Lung (tissue), 12 donors: ENCODE data around the gene ABCB10. TPM values are rescaled to one million over a fixed set of nuclear protein-coding genes. Genes with fewer than 3 reads are reported as not detected.
"Not testable (repeated sequence)": the region's sequence is repeated elsewhere in the genome, so short reads cannot be mapped to it uniquely, and the experiment has no call there.

ENCODE experiments used
- ATAC-seq: fragments of 200-7000 bp; cut with Tn5 transposase; one replicate; pipeline ENCODE4 v1.9.1; 2020; ENCODE audit warnings: moderate number of reproducible peaks; ENCODE audit not compliant: insufficient read depth, low FRiP score
- DNase-seq, 3 donors: peaks; one replicate each; pipeline ENCODE4 v3.0.0-alpha.2; 2013 to 2017
- H3K27ac ChIP-seq, 2 donors: one replicate each; pipeline ENCODE4 v1.5.1; 2013; ENCODE audit warnings: mild to moderate bottlenecking in 2 of 2, moderate library complexity in 2 of 2, control low read depth in 1 of 2, inconsistent platforms in 1 of 2, low read depth in 1 of 2, low read length in 1 of 2
- H3K27me3 ChIP-seq, 3 donors: one replicate each; pipeline ENCODE4 v1.5.1; 2013; ENCODE audit warnings: low read length in 2 of 3; ENCODE audit not compliant: control insufficient read depth in 3 of 3, insufficient read depth in 3 of 3
- H3K36me3 ChIP-seq, 4 donors: one replicate each; pipeline ENCODE4 v1.5.1; 2013; ENCODE audit warnings: low read length in 4 of 4, mild to moderate bottlenecking in 1 of 4, moderate library complexity in 1 of 4; ENCODE audit not compliant: control insufficient read depth in 4 of 4, insufficient read depth in 4 of 4
- H3K4me1 ChIP-seq, 5 donors: one replicate each; pipeline ENCODE4 v1.5.1; 2013; ENCODE audit warnings: low read length in 5 of 5, mild to moderate bottlenecking in 2 of 5, moderate library complexity in 1 of 5; ENCODE audit not compliant: control insufficient read depth in 5 of 5, insufficient read depth in 5 of 5
- H3K4me3 ChIP-seq: one replicate; pipeline ENCODE4 v1.5.1; 2013; ENCODE audit warnings: mild to moderate bottlenecking, control low read depth, moderate library complexity
- H3K9ac ChIP-seq, 2 donors: one replicate each; pipeline ENCODE4 v1.5.1; 2013; ENCODE audit warnings: low read length in 2 of 2, control low read depth in 1 of 2; ENCODE audit not compliant: insufficient read depth in 1 of 2
- H3K9me3 ChIP-seq, 4 donors: one replicate each; pipeline ENCODE4 v1.5.1; 2013; ENCODE audit warnings: low read length in 3 of 4, mild to moderate bottlenecking in 1 of 4, moderate library complexity in 1 of 4; ENCODE audit not compliant: control insufficient read depth in 4 of 4, insufficient read depth in 3 of 4
- WGBS, 2 donors: extraction: QIAGEN DNeasy Blood & Tissue Kit; methylation state at CpG; one replicate each; pipeline ENCODE4 v1.1.7; 2013; 5-methylcytosine and 5-hydroxymethylcytosine counted together
- polyA plus RNA-seq, 2 donors: library from polyadenylated mRNA; stranded (reverse); fragments of 200-250 nt; gene quantifications; one replicate each; pipeline ENCODE4 v1.2.1, GENCODE V29; 2013
- total RNA-seq, 2 donors: library from RNA; depleted of rRNA in 1 of 2; stranded (reverse); fragments of >200 nt in 1 of 2; gene quantifications; one replicate each; pipeline ENCODE4 v1.2.1, GENCODE V29; 2014 to 2021
- TF ChIP-seq, protein P1 (sequence below): IDR thresholded peaks from 2 replicates; pipeline ENCODE4 v1.5.1; 2012; ENCODE audit warnings: mild to moderate bottlenecking; ENCODE audit errors: control extremely low read depth, extremely low read depth
- donor health status: control.
- donor health status: control.
- donor health status: Bipolar disorder and iron deficiency.
- donor health status: healthy.
- donor health status: DM: yes; HTN: yes; CAD: no.

The ABCB10 gene
- total and polyA plus RNA-seq, 4 donors = 6.5 to 23.5 (median 14.2) TPM

DNA sequence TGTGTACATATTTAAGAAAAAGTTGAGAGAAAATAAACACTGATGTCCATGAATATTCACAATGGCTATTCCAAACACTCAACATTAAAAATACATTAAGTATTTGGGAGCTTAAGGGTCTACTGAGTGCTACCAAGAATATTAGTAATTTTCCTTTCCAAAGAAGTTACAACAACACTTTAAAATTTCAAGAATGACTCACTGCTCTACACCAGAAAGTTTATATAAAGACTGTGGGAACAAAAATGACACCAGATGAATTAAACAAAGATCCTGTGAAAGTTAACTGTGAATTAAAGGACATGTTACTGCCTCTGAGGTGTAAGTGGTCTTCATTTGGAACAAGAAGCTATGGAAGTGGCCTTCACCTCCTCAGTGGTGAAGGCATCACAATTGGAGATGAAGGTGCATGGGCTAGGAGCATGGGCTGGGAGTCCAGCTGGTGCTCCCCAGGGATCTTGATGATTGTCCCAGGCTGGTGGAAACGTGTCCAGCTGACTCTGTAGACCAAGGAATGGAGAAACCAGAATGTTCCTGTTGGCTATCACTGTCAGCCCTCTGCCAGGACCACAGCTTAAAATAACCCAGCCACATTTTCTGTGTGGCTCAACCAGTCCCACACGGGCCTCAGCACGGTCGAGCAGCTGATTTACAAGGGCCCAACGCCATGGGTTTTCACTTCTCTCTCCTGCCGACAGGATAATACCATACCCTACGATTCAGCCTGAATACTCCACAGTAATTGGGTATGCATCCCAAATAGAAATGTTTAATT lies 38.6 kb upstream of the ABCB10 start:
- Histone ChIP-seq H3K36me3 (peaks cover 15 to 28% (median 25%) of the 10 kb centered on the region in 4 donors), H3K27me3 (no peaks in the 10 kb centered on the region), H3K4me3 (no peak overlapping the region), H3K4me1 (peaks cover 0 to 6% (median 0%) of the 10 kb centered on the region in 5 donors), H3K9me3 (no peaks in the 10 kb centered on the region), H3K9ac (no peak overlapping the region), H3K27ac (peak overlapping the region; percentile 81 to 92)
- TF ChIP-seq, protein P1, sequence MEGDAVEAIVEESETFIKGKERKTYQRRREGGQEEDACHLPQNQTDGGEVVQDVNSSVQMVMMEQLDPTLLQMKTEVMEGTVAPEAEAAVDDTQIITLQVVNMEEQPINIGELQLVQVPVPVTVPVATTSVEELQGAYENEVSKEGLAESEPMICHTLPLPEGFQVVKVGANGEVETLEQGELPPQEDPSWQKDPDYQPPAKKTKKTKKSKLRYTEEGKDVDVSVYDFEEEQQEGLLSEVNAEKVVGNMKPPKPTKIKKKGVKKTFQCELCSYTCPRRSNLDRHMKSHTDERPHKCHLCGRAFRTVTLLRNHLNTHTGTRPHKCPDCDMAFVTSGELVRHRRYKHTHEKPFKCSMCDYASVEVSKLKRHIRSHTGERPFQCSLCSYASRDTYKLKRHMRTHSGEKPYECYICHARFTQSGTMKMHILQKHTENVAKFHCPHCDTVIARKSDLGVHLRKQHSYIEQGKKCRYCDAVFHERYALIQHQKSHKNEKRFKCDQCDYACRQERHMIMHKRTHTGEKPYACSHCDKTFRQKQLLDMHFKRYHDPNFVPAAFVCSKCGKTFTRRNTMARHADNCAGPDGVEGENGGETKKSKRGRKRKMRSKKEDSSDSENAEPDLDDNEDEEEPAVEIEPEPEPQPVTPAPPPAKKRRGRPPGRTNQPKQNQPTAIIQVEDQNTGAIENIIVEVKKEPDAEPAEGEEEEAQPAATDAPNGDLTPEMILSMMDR = no peak
- no peak for ATAC-seq
- WGBS, 2 donors = 63 to 74% methylated on average over 7 of the region's 7 CpGs
- DNase-seq = peak in 1 of 3 donors; percentile 6

DNA sequence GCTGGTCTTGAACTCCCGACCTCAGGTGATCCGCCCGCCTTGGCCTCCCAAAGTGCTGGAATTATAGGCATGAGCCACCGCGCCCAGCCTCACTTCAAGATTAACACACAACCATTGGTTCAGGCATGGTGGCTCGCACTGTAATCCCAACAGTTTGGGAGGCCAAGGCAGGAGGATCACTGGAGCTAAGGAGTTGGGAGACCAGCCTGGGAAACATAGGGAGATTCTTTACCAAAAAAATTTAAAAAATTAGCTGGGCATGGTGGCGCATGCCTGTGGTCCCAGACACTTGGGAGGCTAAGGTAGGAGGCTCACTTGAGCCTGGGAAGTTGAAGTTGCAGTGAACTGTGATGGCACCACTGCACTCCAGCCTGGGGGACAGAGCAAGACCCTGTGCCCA lies 37.4 kb upstream of the ABCB10 start:
- 96 to 97% methylated on average over 5 to 7 of the region's 7 CpGs for WGBS, 2 donors
- not testable (repeated sequence) for H3K9ac ChIP-seq, H3K4me3 ChIP-seq, DNase-seq, ATAC-seq, H3K27me3 ChIP-seq, H3K9me3 ChIP-seq, H3K4me1 ChIP-seq
- Histone ChIP-seq H3K36me3 (peaks cover 8 to 22% (median 20%) of the 10 kb centered on the region in 4 donors), H3K27ac (peak overlapping the region in 1 of 2 donors; percentile 27)

DNA sequence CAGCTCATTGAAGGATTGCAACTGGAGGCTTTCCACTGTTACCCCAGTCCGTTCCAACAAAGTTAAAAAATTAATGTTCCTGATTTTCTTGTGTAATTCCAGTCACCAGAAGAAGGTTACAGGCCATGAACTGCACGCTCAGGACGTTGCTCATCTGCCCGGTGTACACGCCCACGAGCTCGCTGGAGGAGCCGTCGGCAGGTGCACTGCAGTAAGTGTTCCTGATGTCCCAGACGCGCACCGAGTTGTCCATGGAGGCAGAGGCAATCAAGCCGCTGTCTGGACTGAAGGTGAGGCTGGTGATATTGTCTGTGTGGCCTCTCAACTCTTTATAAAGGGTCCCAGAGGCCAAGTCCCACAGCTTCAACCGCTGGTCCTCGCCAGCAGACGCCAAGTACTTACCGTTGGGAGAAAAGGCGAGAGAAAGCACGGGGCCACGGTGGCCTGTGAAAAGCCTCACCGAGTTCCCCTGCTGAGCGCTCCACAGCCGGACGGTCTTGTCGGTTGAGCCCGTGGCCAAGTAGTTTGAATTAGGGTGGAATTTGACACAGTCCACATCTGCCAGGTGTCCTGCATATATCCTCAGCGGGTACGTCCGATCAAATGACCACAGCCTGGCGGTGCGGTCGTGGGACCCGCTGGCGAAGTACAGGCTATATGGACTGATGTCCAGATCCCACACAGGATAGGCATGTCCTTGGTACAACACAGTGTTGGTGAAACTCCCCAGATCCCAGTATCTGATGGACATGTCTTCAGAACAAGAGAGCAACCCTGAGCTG lies 35.9 kb upstream of the ABCB10 start:
- WGBS, 2 donors = 96 to 97% methylated on average over 34 of the region's 34 CpGs
- Histone ChIP-seq H3K27me3 (no peaks in the 10 kb centered on the region), H3K27ac (no peak overlapping the region), H3K4me3 (no peak overlapping the region), H3K9me3 (no peaks in the 10 kb centered on the region), H3K36me3 (peaks cover 8 to 20% (median 15%) of the 10 kb centered on the region in 4 donors), H3K4me1 (peaks cover 0 to 6% (median 0%) of the 10 kb centered on the region in 5 donors), H3K9ac (no peak overlapping the region)
- DNase-seq (no peak), ATAC-seq (no peak)
- TF ChIP-seq, protein P1 = no peak

DNA sequence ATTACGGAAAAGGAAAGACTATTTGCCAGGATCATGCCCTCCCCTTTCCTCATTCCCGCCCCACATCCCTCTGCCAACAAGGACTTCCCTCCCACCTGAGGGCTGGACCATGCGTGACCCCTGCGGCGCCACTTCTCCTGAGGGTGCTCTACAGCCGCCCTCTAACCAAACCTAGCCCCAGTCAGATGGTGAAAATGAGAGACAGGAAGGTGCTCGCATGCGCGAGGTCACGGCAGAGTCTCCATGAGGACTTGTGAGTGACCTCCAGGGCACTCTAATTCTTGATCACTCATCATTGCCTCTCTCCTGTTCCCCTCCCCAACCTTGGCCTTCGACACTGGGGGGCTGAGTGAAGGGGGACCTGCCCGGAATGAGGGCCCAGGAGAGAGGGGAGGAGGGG lies 35.3 kb upstream of the ABCB10 start:
- DNase-seq (no peak), ATAC-seq (no peak)
- 82 to 97% methylated on average over 12 of the region's 12 CpGs for WGBS, 2 donors
- Histone ChIP-seq H3K9me3 (no peaks in the 10 kb centered on the region), H3K27ac (no peak overlapping the region), H3K36me3 (peaks cover 8 to 20% (median 15%) of the 10 kb centered on the region in 4 donors), H3K9ac (no peak overlapping the region), H3K4me3 (no peak overlapping the region), H3K4me1 (peaks cover 0 to 6% (median 0%) of the 10 kb centered on the region in 5 donors), H3K27me3 (no peaks in the 10 kb centered on the region)
- TF ChIP-seq, protein P1 = no peak
